K562 (cell line): ENCODE measurements around the gene KCNA2. TPM values are rescaled to one million over a fixed set of nuclear protein-coding genes. Genes with fewer than 3 reads are reported as not detected.

Experiments
- BRD9 ChIP-seq: fragments of 450-650 bp; IDR thresholded peaks from 2 replicates; pipeline ENCODE4 v1.6.1; 2018; ENCODE audit warnings: low read depth; ENCODE audit not compliant: partially characterized antibody
- CHD4 ChIP-seq: fragments of 200-600 bp; sonication (generic); IDR thresholded peaks from 3 replicates; pipeline ENCODE4 v1.6.1; 2012; ENCODE audit warnings: low read depth, mild to moderate bottlenecking, mixed read lengths, low read length, inconsistent platforms; ENCODE audit not compliant: insufficient read depth, insufficient replicate concordance, poor library complexity, severe bottlenecking
- ESRRA ChIP-seq: fragments of 450-650 bp; IDR thresholded peaks from 2 replicates; pipeline ENCODE4 v1.6.1; 2014; ENCODE audit warnings: low read depth, mild to moderate bottlenecking, moderate library complexity, borderline replicate concordance
- GTF2A2 ChIP-seq: IDR thresholded peaks from 2 replicates; pipeline ENCODE4 v1.6.1; 2016; ENCODE audit warnings: mild to moderate bottlenecking, missing genetic modification characterization, missing compliant biosample characterization
- HCFC1 ChIP-seq: IDR thresholded peaks from 2 replicates; pipeline ENCODE4 v1.6.1; 2012; ENCODE audit warnings: low read depth, low read length, improper control_type of control experiment
- KAT8 ChIP-seq: fragments of 450-650 bp; IDR thresholded peaks from 2 replicates; pipeline ENCODE4 v1.6.1; 2016; ENCODE audit warnings: low read depth, mild to moderate bottlenecking
- KLF6 ChIP-seq: fragments of 250-450 bp; sonication (Bioruptor Pico); IDR thresholded peaks from 2 replicates; pipeline ENCODE4 v1.4.0; 2020; ENCODE audit warnings: mild to moderate bottlenecking, moderate library complexity, borderline replicate concordance
- MCM3 ChIP-seq: fragments of 450-650 bp; IDR thresholded peaks from 2 replicates; pipeline ENCODE4 v1.6.1; 2016
- NCOA6 ChIP-seq: fragments of 450-650 bp; IDR thresholded peaks from 2 replicates; pipeline ENCODE4 v1.6.1; 2017; ENCODE audit warnings: mild to moderate bottlenecking
- PHF20 ChIP-seq: fragments of 450-650 bp; IDR thresholded peaks from 2 replicates; pipeline ENCODE4 v1.6.1; 2018; ENCODE audit not compliant: partially characterized antibody
- PPARD ChIP-seq: fragments of 250-450 bp; sonication (Bioruptor Pico); IDR thresholded peaks from 2 replicates; pipeline ENCODE4 v1.8.0; 2022; ENCODE audit warnings: inconsistent platforms, mild to moderate bottlenecking, moderate library complexity
- SAFB2 ChIP-seq: fragments of 200-400 bp; formaldehyde crosslinking; IDR thresholded peaks from 2 replicates; pipeline ENCODE4 v1.6.1; 2018; ENCODE audit warnings: borderline replicate concordance, low read length, low read depth, moderate library complexity; ENCODE audit not compliant: severe bottlenecking
- SUPT5H ChIP-seq: fragments of 450-650 bp; IDR thresholded peaks from 2 replicates; pipeline ENCODE4 v1.6.1; 2016
- TCF7L2 ChIP-seq: fragments of 150-350 bp; IDR thresholded peaks from 2 replicates; pipeline ENCODE4 v1.6.1; 2016; ENCODE audit warnings: low read depth, mild to moderate bottlenecking, low read length, moderate library complexity
- ZC3H8 ChIP-seq: fragments of 450-650 bp; IDR thresholded peaks from 2 replicates; pipeline ENCODE4 v1.6.1; 2017
- ZNF143 ChIP-seq: sonication (generic); formaldehyde crosslinking; IDR thresholded peaks from 2 replicates; pipeline ENCODE4 v1.9.0; 2022; ENCODE audit warnings: mild to moderate bottlenecking, missing genetic modification reagents
- ZNF384 ChIP-seq: IDR thresholded peaks from 2 replicates; pipeline ENCODE4 v1.6.1; 2012; ENCODE audit warnings: low read depth, low read length, improper control_type of control experiment
- ZNF780A ChIP-seq: fragments of 250-450 bp; sonication (Bioruptor Pico); IDR thresholded peaks from 2 replicates; pipeline ENCODE4 v1.5.0; 2021; ENCODE audit warnings: mild to moderate bottlenecking
- polyA plus RNA-seq, 8 experiments: library from polyadenylated mRNA; depleted of rRNA in 4 of 8; stranded (reverse) in 5 of 8; unstranded in 3 of 8; fragments of >200 nt; fragmentation: Nextera tagmentation in 2 of 8; fragmentation: Illumina TruSeq in 1 of 8; extraction: Ambion mirVana in 2 of 8; extraction: Trizol in 1 of 8; gene quantifications; 2 replicates each; pipeline versions ENCODE4 v1.2.1 to v1.2.3, GENCODE V29; 2011 to 2014; ENCODE audit warnings: inconsistent platforms in 1 of 8, missing spikeins in 1 of 8
- total RNA-seq, 7 experiments: library from RNA; depleted of rRNA in 6 of 7; stranded (reverse); fragments of >200 nt in 6 of 7; fragmentation: Illumina TruSeq in 2 of 7; extraction: Trizol in 2 of 7; gene quantifications; 2 replicates each; pipeline versions ENCODE4 v1.2.1 to v1.2.3, GENCODE V29; 2011 to 2021; ENCODE audit warnings: low replicate concordance in 1 of 7
- TF ChIP-seq, protein P1 (sequence below): fragments of 450-650 bp; IDR thresholded peaks from 2 replicates; pipeline ENCODE4 v1.6.1; 2016; ENCODE audit warnings: mild to moderate bottlenecking
- TF ChIP-seq, protein P2 (sequence below): fragments of 250-450 bp; sonication (Bioruptor Pico); IDR thresholded peaks from 2 replicates; pipeline ENCODE4 v1.9.0; 2021; ENCODE audit warnings: mild to moderate bottlenecking
- TF ChIP-seq, protein P3 (sequence below): fragments of 250-450 bp; sonication (Bioruptor Pico); IDR thresholded peaks from 2 replicates; pipeline ENCODE4 v1.8.0; 2022; ENCODE audit warnings: moderate library complexity, mild to moderate bottlenecking, inconsistent platforms
- TF ChIP-seq, protein P4 (sequence below): fragments of 450-650 bp; formaldehyde crosslinking; IDR thresholded peaks from 2 replicates; pipeline ENCODE4 v1.4.0; 2022; ENCODE audit warnings: missing genetic modification characterization
- TF ChIP-seq, protein P5 (sequence below): fragments of 250-450 bp; sonication (Bioruptor Pico); IDR thresholded peaks from 2 replicates; pipeline ENCODE4 v1.4.0; 2020; ENCODE audit warnings: mild to moderate bottlenecking, moderate library complexity, borderline replicate concordance

Gene KCNA2
- total and polyA plus RNA-seq, 9 of the 15 experiments (the other 6 are each of a cell fraction or from before 2014, with no cell fraction given) = not detected

DNA sequence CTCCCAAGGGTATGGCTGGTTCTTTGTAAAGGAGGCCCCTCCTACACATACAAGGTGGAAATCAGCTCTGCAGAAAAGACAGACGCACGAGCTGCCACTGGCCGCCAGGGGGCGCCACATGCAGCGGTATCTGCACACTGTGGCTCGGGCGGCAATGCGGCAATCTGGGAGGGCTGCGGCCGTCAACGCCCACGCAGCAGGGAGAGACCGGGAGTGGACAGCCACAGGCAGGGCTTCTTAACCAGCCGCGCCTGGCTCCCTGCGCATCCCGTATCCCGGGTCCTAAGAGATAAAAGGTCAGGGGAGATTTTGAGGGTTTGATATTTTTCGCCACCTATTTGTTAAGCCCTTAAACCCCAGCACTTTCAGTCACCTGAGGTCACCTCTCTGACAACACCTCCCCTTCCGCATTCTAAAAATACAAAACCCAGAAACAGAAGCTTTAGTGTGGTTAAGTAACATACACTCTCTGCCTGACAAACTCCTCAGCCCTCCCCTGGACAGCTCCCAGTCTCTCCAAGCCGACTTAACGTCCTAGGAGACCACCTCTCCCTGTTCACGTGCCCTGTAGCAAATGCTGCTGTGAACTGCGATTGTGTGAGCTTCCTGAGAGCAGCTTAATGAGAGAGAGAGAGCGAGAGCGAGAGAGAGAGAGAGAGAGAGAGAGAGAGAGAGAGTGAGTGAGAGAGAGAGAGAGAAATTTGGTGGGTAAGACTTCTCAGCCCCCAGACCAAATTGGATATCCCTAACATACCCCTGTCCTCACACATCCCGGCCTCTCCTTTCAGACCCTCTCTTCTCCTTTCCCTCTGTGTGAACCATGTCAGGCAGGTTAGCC, 13.5 kb upstream of the KCNA2 start (continued):
- TF ChIP-seq PHF20 = no peak
- TF ChIP-seq ESRRA = peak; percentile 61; the same call in 1 of the 2 replicates
- TF ChIP-seq BRD9 = no peak
- TF ChIP-seq, protein P1, sequence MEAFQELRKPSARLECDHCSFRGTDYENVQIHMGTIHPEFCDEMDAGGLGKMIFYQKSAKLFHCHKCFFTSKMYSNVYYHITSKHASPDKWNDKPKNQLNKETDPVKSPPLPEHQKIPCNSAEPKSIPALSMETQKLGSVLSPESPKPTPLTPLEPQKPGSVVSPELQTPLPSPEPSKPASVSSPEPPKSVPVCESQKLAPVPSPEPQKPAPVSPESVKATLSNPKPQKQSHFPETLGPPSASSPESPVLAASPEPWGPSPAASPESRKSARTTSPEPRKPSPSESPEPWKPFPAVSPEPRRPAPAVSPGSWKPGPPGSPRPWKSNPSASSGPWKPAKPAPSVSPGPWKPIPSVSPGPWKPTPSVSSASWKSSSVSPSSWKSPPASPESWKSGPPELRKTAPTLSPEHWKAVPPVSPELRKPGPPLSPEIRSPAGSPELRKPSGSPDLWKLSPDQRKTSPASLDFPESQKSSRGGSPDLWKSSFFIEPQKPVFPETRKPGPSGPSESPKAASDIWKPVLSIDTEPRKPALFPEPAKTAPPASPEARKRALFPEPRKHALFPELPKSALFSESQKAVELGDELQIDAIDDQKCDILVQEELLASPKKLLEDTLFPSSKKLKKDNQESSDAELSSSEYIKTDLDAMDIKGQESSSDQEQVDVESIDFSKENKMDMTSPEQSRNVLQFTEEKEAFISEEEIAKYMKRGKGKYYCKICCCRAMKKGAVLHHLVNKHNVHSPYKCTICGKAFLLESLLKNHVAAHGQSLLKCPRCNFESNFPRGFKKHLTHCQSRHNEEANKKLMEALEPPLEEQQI = no peak
- TF ChIP-seq SUPT5H = no peak
- no peak for TF ChIP-seq ZNF384
- TF ChIP-seq, protein P2, sequence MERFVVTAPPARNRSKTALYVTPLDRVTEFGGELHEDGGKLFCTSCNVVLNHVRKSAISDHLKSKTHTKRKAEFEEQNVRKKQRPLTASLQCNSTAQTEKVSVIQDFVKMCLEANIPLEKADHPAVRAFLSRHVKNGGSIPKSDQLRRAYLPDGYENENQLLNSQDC (CRISPR knock-in tag) = no peak
- TF ChIP-seq, protein P3, sequence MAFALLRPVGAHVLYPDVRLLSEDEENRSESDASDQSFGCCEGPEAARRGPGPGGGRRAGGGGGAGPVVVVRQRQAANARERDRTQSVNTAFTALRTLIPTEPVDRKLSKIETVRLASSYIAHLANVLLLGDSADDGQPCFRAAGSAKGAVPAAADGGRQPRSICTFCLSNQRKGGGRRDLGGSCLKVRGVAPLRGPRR (CRISPR knock-in tag) = no peak
- TF ChIP-seq KAT8 = no peak
- TF ChIP-seq, protein P4, sequence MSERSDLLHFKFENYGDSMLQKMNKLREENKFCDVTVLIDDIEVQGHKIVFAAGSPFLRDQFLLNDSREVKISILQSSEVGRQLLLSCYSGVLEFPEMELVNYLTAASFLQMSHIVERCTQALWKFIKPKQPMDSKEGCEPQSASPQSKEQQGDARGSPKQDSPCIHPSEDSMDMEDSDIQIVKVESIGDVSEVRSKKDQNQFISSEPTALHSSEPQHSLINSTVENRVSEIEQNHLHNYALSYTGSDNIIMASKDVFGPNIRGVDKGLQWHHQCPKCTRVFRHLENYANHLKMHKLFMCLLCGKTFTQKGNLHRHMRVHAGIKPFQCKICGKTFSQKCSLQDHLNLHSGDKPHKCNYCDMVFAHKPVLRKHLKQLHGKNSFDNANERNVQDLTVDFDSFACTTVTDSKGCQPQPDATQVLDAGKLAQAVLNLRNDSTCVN (CRISPR knock-in tag) = no peak
- no peak for TF ChIP-seq ZNF143 (CRISPR knock-in tag)
- TF ChIP-seq MCM3 = no peak
- TF ChIP-seq CHD4 = no peak
- no peak for TF ChIP-seq SAFB2
- no peak for TF ChIP-seq TCF7L2
- TF ChIP-seq PPARD (CRISPR knock-in tag) = no peak
- no peak for TF ChIP-seq KLF6
- no peak for TF ChIP-seq ZC3H8
- no peak for TF ChIP-seq ZNF780A (CRISPR knock-in tag)
- no peak for TF ChIP-seq NCOA6
- TF ChIP-seq HCFC1 = no peak; the same call in 1 of the 2 replicates
- TF ChIP-seq, protein P5, sequence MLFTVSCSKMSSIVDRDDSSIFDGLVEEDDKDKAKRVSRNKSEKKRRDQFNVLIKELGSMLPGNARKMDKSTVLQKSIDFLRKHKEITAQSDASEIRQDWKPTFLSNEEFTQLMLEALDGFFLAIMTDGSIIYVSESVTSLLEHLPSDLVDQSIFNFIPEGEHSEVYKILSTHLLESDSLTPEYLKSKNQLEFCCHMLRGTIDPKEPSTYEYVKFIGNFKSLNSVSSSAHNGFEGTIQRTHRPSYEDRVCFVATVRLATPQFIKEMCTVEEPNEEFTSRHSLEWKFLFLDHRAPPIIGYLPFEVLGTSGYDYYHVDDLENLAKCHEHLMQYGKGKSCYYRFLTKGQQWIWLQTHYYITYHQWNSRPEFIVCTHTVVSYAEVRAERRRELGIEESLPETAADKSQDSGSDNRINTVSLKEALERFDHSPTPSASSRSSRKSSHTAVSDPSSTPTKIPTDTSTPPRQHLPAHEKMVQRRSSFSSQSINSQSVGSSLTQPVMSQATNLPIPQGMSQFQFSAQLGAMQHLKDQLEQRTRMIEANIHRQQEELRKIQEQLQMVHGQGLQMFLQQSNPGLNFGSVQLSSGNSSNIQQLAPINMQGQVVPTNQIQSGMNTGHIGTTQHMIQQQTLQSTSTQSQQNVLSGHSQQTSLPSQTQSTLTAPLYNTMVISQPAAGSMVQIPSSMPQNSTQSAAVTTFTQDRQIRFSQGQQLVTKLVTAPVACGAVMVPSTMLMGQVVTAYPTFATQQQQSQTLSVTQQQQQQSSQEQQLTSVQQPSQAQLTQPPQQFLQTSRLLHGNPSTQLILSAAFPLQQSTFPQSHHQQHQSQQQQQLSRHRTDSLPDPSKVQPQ (CRISPR knock-in tag) = no peak
- TF ChIP-seq GTF2A2 (tag) = no peak
